ENCODE measurements around the gene SLC29A3.

Gene SLC29A3

GRCh38 chr10:71392791-71393781 is 74.0 kb downstream of the SLC29A3 start:
- DNase-seq (ENCODE audit: low spot score): no peak

DNA sequence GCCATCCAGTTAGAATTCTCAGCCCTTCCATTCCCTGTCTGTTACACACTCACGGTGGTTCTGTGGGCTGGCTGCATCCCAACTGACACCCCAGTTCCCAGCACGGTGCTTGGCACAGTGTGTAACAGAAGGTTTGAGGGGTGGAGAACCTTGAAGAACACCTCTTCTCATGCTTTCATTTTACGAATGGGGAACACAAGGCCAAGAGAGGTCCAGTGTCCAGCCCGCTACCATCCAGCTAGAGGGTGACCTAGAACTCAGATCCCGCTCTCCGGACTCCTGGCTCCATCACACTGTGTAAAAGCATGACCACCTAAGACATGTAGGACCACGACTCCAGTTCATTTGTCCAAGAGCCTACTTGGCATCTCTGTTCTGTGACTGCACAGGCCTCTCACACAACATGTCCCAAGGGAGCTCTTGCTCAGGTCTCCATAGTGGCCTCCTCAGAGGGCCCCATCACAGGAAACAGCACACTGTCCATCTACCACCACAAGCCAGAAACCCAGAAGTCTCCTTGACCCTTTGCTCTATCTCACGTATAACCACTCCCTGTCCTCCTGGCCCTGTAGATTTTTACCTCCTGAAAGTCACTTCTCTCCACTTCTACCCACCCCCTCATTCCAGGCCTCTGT is 74.9 kb downstream of the SLC29A3 start:
- no peak for DNase-seq (ENCODE audit: low spot score)

- DNase-seq (ENCODE audit: low spot score): no peak
Measured at GRCh38 chr10:71394926-71395562, 76.0 kb downstream of the SLC29A3 start.

DNA sequence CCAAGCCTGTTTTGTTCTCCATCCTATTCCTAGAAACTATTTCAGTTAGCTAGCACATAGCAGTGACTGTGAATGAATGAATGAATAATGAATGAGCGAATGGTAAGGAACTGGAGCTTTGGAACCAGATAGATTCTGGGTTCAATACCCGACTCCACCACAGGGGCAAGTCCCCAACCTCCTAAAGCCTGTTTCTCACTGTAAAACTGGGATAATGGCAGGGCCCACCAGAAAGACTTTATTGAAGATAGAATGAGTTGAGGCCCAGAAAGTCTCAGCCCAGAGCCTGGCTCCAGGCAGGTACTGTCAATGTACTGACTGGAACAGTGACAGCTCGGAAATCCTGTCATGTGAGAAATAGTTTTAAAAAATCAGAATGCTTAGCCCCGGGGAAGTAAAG is 76.6 kb downstream of the SLC29A3 start:
- DNase-seq (ENCODE audit: low spot score): no peak

DNA sequence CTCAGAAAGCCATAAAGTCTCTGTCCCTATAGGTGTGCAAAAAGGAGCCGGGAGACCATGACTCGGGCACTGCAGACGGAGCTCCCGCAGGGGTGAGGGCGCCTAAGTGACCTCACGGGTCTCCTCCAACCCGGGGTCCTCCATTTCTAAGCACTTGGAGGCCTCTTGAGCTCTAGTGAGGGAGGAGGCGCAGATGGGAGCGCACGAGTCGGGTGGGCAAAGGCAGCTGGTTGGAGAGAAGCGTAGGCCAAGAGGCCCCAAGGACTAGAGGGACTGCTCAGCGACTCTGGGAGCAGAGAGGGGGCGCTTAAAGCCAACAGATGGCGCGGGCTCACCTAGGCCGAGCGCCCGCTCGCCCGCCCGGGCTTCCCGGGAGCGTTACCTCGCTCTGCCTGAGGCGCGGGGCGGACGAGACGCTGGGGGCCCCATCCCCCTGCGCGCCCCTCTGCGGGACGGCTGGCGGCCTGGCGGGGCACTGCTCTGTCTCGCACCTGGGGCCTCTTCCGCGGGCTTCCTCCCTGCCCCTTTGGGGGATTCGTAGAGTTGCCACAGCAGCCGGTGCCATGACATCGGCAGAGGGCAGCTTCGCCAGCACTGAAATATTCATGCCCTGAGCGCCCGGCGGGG is 77.1 kb downstream of the SLC29A3 start:
- no peak for DNase-seq (ENCODE audit: low spot score)

- DNase-seq (ENCODE audit: low spot score): no peak
Measured at GRCh38 chr10:71396711-71397295, 77.7 kb downstream of the SLC29A3 start, which contains the start of gene CDH23. TSS of gene CDH23 (plus strand) at chr10:71396920. CDS start at chr10:71439832, 42,912 bp downstream.

DNA sequence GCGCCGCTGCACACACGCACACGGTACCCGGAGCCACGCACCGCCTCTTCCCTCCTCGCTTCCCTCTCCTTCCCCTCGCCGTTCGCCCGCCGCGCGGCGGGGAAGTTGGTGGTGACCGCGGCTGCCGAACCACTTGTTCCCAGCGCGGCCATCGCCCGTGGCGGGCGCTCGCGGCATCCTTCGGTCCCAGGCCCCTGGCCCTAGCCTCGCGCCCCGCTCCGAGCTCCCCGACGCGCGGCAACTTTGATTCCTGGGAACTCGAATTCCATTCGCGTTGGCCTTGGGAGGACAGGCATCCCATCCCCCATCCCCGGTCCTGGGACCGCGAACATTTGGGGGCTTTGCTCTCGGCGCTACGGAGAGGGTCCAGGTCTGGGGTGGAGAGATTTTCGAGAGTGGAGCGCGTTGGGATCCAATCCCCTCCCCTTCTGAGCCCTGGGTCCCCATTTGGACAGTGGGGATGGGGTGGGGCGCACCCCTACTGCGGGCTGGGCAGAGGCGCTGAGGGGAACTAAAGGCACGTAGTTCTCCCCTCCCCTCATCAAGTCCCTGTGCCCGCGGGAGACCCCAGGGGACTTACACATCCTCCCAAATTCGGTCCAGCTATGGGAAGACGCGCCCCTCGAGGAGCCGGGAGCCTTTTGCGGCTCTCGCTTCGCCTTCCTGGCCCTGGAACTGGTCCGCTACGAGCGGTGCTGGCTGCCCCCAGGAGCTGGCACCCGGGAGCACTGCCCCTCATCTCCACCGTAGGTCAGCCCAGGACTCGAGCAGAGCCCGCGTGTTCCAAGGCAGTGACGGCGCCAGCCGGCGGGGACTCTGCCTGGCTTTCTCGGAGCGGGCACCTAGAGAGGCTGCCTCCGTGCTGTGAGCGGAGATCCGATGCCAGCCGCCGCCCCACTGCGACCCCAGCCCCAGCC is 78.5 kb downstream of the SLC29A3 start:
- no peak for DNase-seq (ENCODE audit: low spot score)

DNA sequence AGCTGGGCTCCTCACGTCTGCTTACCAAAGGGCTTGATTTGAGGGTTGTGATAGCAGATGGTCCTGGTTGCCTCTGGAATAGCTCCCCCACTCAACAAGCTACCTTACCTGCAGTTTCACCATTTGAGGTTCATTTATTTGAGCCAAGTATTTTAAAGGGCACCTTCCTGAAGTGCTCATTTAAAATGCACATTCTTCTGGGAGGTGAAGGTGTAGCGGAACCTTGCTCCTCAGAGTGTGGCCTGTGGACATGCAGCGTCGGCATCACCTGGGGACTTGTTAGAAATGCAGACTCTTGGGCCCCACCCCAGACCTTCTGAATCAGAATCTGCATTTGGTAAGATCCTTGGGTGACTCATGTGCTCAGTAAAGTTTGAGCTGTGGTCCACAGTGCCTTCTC is 79.9 kb downstream of the SLC29A3 start:
- DNase-seq (ENCODE audit: low spot score): no peak

DNA sequence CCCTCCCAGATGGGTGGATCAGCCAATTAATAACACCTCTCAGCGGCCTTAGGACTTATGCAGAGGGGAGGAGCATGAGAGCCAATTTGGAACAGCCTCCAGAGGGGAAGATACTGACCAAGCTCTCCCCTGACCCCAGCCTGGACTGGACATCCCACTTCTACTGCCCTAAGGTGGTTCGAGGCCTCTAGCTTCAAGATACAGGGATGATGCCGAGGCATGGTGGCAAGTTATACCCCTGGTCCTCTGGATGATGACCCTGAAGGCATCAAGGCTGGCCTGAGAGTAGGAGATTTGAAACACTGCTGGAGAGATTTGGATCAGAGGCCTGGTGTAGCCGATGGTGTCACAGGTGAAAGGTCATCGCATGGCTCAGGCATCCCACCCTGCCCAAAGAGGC is 80.9 kb downstream of the SLC29A3 start:
- DNase-seq (ENCODE audit: low spot score): no peak

GRCh38 chr10:71401056-71401455 is 82.0 kb downstream of the SLC29A3 start:
- no peak for DNase-seq (ENCODE audit: low spot score)

DNA sequence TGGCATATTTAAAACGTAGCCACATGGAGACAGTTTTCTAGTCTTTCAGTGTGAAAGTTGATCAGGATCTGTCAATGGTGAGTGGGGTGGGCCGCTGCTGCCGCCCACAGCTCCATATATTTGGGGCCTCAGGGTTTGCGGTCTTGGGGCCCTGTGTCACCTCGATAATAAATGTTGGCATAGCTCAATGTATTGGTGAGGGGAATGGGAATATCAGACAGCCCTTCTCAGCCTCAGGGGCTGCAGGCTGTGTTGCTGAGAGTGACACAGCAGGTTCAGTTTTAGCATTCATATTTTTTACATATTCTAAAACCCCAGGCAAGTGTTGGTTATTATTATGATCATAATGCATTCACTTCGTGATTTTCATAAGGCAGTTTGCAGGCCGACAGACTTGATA is 82.9 kb downstream of the SLC29A3 start:
- DNase-seq (ENCODE audit: low spot score): no peak

- DNase-seq (ENCODE audit: low spot score): no peak
Measured at GRCh38 chr10:71404503-71405295, 85.6 kb downstream of the SLC29A3 start.

DNA sequence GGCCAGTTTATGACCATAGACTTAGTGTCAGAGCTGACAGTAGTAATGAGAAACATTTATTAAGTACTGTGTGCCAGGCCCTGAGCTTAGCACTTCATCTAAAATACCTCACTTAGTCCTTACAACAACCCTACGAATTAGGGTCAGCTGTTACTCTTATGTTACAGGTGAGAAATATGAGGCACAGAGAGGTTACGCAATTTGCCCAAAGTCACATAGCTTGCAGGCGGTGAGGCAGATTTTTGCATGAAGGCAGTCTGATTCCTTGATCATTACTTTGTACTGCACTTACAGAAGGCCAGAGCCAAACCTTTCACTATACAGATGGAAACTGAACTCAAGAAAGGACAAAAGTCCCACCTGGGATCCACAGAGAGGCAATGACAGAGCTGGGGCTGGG is 87.8 kb downstream of the SLC29A3 start:
- no peak for DNase-seq (ENCODE audit: low spot score)

GRCh38 chr10:71408436-71409225 is 89.6 kb downstream of the SLC29A3 start:
- no peak for DNase-seq (ENCODE audit: low spot score)

GRCh38 chr10:71409516-71410104 is 90.6 kb downstream of the SLC29A3 start:
- DNase-seq (ENCODE audit: low spot score): no peak
